Neural crest cell (in vitro differentiated cells): ENCODE measurements around the gene CTRB1. TPM values are rescaled to one million over a fixed set of nuclear protein-coding genes. Genes with fewer than 3 reads are reported as not detected.

ENCODE experiments used
- DNase-seq: peaks from one replicate; pipeline ENCODE4 v3.0.0; 2021; ENCODE audit warnings: low read depth, mixed read lengths, low spot score
- H3K27ac Mint-ChIP-seq: one replicate; pipeline ENCODE4 v1.8.0; 2021; ENCODE audit warnings: mild to moderate bottlenecking, mixed read lengths; ENCODE audit not compliant: unreplicated experiment
- H3K27me3 Mint-ChIP-seq: 2 replicates; pipeline ENCODE4 v1.8.0; 2021; ENCODE audit warnings: low read depth, mild to moderate bottlenecking, mixed read lengths
- H3K36me3 Mint-ChIP-seq: 2 replicates; pipeline ENCODE4 v1.8.0; 2021; ENCODE audit warnings: low read depth, mild to moderate bottlenecking, mixed read lengths
- H3K4me1 Mint-ChIP-seq: 2 replicates; pipeline ENCODE4 v1.8.0; 2021; ENCODE audit warnings: mixed read lengths
- H3K4me3 Mint-ChIP-seq: one replicate; pipeline ENCODE4 v1.8.0; 2021; ENCODE audit warnings: mild to moderate bottlenecking, mixed read lengths
- H3K9me3 Mint-ChIP-seq: 2 replicates; pipeline ENCODE4 v1.8.0; 2021; ENCODE audit warnings: mixed read lengths
- CTCF ChIP-seq: fragments of 200-600 bp; sonication (generic); conservative IDR thresholded peaks from 2 replicates; pipeline ENCODE4 v1.5.0; 2021; ENCODE audit warnings: antibody characterized with exemption, mild to moderate bottlenecking
- total RNA-seq: library from RNA; stranded (reverse); gene quantifications from 2 replicates; pipeline ENCODE4 v1.2.1, GENCODE V29; 2021

The CTRB1 gene
- total RNA-seq, 1 donor from 2014 or later: not detected

GRCh38 chr16:75257886-75258806, 39.4 kb downstream of the CTRB1 start:
- Mint-ChIP-seq H3K27me3 (no peaks in the 10 kb centered on the region), H3K36me3 (no peaks in the 10 kb centered on the region), H3K27ac (no peak overlapping the region), H3K4me3 (peak overlapping the region; percentile 48), H3K4me1 (peaks cover 50% of the 10 kb centered on the region), H3K9me3 (no peaks in the 10 kb centered on the region)
- no peak for TF ChIP-seq CTCF
- no peak for DNase-seq

DNA sequence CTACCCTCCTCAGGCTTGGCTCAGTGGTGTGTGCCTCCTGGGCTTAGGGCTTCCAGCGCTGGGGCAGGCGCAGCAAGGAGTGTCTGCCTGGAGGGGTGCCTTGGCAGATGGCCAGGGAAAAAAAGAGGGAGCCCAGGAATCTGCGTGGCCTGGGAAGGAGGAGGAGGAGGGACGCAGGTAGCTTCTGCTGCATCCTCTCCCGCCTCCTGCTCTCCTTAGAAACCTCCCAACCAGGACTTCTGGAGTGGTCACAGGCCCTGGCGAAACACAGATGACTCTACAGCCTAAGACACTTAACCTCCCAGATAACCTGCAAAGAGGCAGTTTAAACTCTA, 40.0 kb downstream of the CTRB1 start:
- no peak for TF ChIP-seq CTCF
- Mint-ChIP-seq H3K36me3 (no peaks in the 10 kb centered on the region), H3K9me3 (no peaks in the 10 kb centered on the region), H3K27ac (no peak overlapping the region), H3K4me1 (peaks cover 47% of the 10 kb centered on the region), H3K4me3 (peak overlapping the region; percentile 65), H3K27me3 (no peaks in the 10 kb centered on the region)
- DNase-seq: no peak

GRCh38 chr16:75260851-75261589, 42.2 kb downstream of the CTRB1 start:
- Mint-ChIP-seq H3K9me3 (no peaks in the 10 kb centered on the region), H3K4me3 (peak overlapping the region; percentile 54), H3K27ac (no peak overlapping the region), H3K4me1 (peaks cover 53% of the 10 kb centered on the region), H3K27me3 (no peaks in the 10 kb centered on the region), H3K36me3 (no peaks in the 10 kb centered on the region)
- TF ChIP-seq CTCF: no peak
- no peak for DNase-seq

DNA sequence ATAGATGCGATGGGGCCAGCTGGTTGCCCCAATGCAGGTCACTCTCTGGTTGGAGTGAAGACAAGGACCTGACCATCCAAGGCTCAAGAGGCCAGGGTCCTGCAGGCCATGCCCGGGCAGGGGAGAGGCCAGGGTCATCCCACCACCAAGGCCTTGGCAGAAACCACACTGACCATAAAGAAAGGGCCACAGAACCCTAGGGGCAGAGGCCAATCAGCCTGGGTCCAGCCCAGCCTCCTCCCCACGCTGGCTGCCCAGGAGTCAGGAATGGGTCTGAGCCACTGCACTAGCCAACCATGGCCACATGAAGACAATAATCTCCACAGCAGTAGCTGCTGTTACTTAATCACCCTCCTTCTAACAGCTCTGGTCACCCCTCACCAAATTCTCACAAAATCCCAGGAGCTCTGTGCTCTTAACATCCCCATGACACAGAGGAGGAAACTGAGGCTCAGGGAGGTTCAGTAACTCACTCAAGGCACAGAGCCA, 42.8 kb downstream of the CTRB1 start:
- Mint-ChIP-seq H3K36me3 (no peaks in the 10 kb centered on the region), H3K4me1 (peaks cover 57% of the 10 kb centered on the region), H3K27ac (no peak overlapping the region), H3K4me3 (peak overlapping the region; percentile 70), H3K27me3 (no peaks in the 10 kb centered on the region), H3K9me3 (no peaks in the 10 kb centered on the region)
- DNase-seq: no peak
- TF ChIP-seq CTCF: no peak

- Mint-ChIP-seq H3K4me3 (peak overlapping the region; percentile 91), H3K9me3 (no peaks in the 10 kb centered on the region), H3K36me3 (no peaks in the 10 kb centered on the region), H3K4me1 (peaks cover 51% of the 10 kb centered on the region), H3K27ac (no peak overlapping the region), H3K27me3 (no peaks in the 10 kb centered on the region)
- TF ChIP-seq CTCF: no peak
- DNase-seq: no peak
Measured at GRCh38 chr16:75262104-75262799, 43.5 kb downstream of the CTRB1 start.
